Islet of Langerhans (tissue), 1 donor: ENCODE results near the gene TMBIM6.
"Not testable (repeated sequence)": the region's sequence is repeated elsewhere in the genome, so short reads cannot be mapped to it uniquely, and the experiment has no call there.

ENCODE experiments used
- FAIRE-seq: peaks from one replicate; lab custom pipeline; 2011; peaks lifted over from hg19 to GRCh38; lab: Jason Lieb, UNC

Gene TMBIM6

DNA sequence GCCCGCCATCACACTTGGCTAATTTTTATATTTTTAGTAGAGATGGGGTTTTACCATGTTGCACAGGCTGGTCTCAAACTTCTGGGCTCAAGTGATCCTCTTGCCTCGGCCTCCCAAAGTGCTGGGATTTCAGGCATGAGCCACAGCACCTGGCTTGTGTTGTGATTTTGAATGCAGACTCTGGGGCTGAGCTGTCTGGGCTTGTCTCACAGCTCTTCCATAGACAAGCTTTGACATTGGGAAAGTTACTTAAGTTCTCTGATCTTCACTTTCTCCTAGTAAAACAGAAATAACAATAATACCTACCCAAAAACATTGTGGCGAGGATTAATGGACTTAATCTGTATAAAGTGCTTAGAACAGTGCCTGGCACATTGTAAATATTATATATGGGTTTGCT is 36.0 kb downstream of the TMBIM6 start:
- no peak for FAIRE-seq

GRCh38 chr12:49777800-49778748 is 36.7 kb downstream of the TMBIM6 start:
- FAIRE-seq = no peak

DNA sequence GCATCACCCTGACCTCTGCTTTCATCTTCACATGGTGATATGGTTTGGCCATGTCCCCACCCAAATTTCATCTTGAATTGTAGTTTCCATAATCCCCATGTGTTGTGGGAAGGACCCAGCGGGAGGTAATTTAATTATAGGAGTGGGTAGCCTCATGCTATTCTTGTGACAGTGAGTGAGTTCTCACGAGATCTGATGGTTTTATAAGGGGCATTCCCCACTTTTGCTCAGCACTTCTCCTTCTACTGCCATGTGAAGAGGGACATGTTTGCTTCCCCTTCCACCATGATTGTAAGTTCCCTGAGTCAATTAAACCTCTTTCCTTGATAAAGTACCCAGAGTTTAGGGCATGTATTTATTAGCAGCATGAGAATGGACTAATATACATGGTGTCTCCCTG is 38.2 kb downstream of the TMBIM6 start:
- FAIRE-seq = no peak

DNA sequence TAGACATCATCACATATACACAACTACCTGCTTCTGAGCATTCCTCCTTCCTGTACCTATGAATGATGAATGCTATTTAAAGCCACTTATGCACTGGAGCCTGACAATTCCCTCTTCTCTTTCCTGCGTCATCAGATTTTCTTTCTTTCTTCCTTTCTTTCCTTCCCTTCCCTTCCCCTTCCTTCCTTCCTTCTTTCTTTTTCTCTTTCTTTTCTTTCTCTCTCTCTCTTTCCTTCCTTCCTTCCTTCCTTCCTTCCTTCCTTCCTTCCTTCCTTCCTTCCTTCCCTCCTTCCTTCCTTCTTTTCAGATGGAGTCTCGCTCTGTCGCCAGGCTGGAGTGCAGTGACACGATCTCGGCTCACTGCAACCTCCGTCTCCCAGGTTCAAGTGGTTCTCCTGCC is 39.6 kb downstream of the TMBIM6 start:
- FAIRE-seq = not testable (repeated sequence)

GRCh38 chr12:49783917-49784676 is 42.7 kb downstream of the TMBIM6 start:
- FAIRE-seq = no peak

GRCh38 chr12:49784756-49785409 is 43.5 kb downstream of the TMBIM6 start:
- no peak for FAIRE-seq

GRCh38 chr12:49787672-49788071 is 46.3 kb downstream of the TMBIM6 start:
- no peak for FAIRE-seq

- no peak for FAIRE-seq
Observed at GRCh38 chr12:49789992-49790391, 48.6 kb downstream of the TMBIM6 start.

DNA sequence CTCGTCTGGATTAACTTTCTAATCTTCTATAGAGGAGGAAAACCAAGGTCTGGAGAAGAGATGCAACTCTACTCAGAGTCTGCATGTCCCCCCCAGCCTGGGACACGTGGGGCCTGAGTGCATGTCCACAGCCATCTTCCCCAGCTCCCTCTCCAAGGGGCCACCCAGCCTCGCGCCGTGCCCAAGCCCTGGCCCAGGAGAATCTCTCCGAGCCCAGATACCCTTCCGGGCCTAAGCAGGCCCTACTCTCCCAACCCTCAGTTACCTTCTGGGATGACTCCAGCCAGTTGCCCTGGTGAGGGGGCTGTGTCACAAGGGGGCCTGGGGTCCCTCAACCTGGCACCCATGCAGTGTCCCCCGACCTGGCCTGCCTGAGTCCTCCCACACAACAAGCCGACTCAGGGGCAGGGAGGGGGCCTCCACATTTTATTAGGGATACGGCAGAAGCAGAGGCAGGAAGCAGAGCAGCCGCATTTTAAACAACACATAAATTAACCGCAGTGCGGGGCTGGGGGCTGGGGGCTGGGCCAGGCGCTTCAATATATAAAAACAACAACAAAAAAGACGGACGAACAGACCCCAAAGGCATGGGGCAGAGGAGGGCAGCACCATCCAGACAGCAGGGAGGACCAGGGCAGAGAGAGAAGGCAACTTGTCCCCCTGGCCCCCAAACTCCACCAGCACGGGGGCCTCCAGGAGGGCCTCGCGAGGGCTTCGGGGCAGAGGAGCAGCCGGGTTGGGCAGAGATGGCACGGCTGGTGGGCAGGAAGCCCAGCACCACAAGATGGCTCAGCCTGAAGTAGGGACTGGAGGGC is 49.6 kb downstream of the TMBIM6 start:
- FAIRE-seq = no peak

- no peak for FAIRE-seq
Observed at GRCh38 chr12:49791700-49792099, 50.3 kb downstream of the TMBIM6 start.

GRCh38 chr12:49792181-49792970 is 51.0 kb downstream of the TMBIM6 start:
- FAIRE-seq = no peak

GRCh38 chr12:49792976-49793580 is 51.7 kb downstream of the TMBIM6 start:
- FAIRE-seq = no peak

- no peak for FAIRE-seq
Observed at GRCh38 chr12:49793620-49794019, 52.3 kb downstream of the TMBIM6 start.

DNA sequence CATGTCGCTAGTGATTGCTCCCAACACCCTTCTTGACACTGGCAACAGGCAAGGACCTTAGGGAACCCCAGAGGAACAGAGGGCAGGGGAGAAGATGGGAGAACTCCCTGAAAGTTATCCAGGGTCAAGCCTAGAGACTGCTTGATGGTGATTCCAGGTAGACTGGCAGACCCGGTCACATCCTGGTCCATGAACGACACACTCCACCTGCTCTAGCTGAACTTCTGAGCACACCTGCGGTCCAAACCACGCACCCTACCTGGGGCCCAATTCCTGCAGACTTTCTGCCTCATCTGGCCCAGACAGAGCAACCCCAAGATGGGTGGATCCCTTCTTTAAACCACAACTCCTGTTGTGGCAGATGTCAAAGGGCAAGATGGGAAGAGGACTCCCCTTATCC is 52.7 kb downstream of the TMBIM6 start:
- no peak for FAIRE-seq

- no peak for FAIRE-seq
Observed at GRCh38 chr12:49794811-49795653, 53.7 kb downstream of the TMBIM6 start.

GRCh38 chr12:49795654-49796105 is 54.3 kb downstream of the TMBIM6 start:
- no peak for FAIRE-seq

- FAIRE-seq = no peak
Observed at GRCh38 chr12:49796155-49796554, 54.8 kb downstream of the TMBIM6 start.

- no peak for FAIRE-seq
Observed at GRCh38 chr12:49796606-49797448, 55.5 kb downstream of the TMBIM6 start.

DNA sequence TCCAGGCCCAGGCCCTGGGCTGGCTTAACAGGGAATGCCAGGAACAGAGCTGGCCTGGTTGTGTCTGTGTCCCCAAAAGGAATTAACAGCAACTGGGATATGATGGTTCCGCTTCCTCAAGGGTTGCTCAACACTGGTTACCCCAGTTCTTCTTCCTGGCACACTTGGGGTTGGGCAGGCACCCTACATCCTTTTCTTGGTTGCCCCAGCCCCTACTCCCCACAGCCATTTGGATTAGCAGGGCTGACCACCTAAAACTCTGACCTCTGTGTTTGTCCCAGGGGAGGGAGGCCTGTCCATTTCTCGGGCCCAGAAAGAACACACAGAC is 56.1 kb downstream of the TMBIM6 start:
- no peak for FAIRE-seq
